Hepatocyte (in vitro differentiated cells): ENCODE data around the gene POGK.

Experiments
- CTCF ChIP-seq: fragments of 200-600 bp; sonication (generic); IDR thresholded peaks from 2 replicates; pipeline ENCODE4 v1.5.1; 2016; ENCODE audit warnings: antibody characterized with exemption, mild to moderate bottlenecking; ENCODE audit not compliant: poor library complexity
- EZH2 ChIP-seq: fragments of 200-600 bp; sonication (generic); IDR thresholded peaks from 2 replicates; pipeline ENCODE4 v1.6.1; 2016; ENCODE audit warnings: antibody characterized with exemption, mild to moderate bottlenecking, borderline replicate concordance
- EZH2phosphoT487 ChIP-seq: fragments of 200-600 bp; sonication (generic); IDR thresholded peaks from one replicate; pipeline ENCODE4 v1.6.1; 2018; ENCODE audit warnings: antibody characterized with exemption, mild to moderate bottlenecking, low read depth, moderate library complexity; ENCODE audit not compliant: unreplicated experiment, severe bottlenecking

DNA sequence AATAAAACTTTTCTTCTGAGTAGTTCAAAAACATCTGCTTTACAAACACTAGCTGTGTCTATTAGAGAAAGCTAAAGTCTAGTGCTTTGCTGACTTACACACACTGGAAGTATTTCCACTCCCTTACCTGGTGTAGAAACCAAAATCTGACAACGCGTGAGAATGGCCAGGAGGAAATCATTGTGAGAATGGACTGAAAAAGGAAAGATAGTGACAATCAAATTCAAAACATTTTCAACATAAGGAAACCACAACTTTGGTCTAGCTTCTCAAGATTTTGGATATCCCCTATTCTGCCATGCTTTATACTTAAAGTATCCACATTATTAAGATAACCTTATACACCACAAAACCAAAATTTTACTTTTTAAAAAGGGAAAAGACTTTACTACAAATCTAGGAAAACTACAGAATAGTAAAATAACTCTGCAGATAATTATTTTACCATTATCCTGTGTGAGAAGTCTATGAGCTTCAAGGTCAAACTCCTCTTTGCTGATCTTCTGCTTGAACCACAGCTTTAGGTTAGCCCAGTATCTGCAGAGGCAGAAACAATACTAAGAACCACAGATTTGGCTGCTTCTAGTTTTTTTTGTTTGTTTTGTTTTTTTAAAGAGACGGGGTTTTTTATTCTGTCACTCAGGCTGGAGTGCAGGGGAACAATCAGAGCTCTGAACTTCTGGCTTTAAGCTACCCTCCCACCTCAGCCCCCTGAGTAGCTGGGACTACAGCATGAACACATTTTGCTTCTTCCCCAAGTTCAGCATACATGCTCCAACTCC, 30.2 kb downstream of the POGK start:
- TF ChIP-seq CTCF (no peak), EZH2phosphoT487 (no peak), EZH2 (no peak)
